ENCODE results near the gene RSBN1. TPM values are rescaled to one million over a fixed set of nuclear protein-coding genes. Genes with fewer than 3 reads are reported as not detected.
"Not testable (repeated sequence)": the region's sequence is repeated elsewhere in the genome, so short reads cannot be mapped to it uniquely, and the experiment has no call there.

RSBN1 gene
- total RNA-seq, 1 donor from 2014 or later: 14.5 TPM

DNA sequence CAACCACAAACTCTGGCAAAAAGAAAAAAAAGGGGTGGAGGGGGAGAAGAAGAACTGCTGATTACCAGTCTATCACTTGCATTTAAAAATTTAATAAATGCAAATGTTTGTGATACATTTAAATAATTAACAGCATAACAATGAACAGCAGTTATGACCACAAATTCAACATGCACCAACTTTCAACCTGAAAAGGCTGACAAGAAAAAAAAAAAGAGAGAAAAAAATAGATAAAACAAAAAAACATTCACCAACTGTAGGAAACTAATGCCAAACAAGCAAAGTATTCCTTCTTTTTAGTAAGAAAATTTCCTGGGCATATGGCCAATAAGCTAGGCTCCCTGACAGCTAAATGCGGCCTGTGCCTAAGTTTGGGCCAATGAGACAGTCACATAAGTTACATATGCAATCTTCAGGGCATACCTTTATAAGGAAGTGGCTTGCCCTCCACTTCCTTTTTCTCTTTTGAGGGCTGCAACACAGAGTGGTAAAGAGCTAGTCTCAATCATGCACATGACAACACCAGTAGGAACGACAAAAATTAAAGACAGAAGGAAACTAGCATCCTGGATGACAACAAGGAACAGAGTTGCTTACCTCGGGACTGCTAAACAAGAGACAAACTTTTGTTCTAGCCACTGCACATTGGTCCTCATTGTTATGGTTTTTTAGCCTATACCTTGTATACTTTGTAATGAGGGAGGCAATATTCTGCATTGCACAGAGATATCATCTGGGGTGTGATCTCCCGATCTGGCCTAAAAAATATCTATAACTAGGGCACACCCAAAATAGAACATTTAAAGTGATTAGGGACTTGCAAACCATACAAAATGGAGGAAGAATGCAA lies 28.8 kb downstream of the RSBN1 start:
- DNase-seq (ENCODE audit: low spot score): no peak

DNA sequence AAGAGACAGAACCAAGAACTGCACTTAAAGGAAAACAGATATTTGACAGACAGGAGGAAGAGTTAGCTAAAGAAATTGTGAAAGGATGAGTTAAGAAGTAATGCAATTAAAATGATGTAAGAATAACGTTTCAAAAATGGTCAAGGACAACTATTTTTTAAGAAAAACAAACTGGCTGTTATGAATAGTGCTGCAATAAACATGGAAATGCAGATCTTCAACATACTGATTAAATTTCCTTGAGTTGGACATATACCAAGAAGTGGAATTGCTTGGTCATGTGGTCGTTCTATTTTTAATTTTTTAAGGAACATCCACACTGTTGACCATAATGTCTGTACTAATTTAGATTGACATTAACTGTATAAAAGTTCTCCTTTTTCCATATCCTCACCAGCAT lies 29.9 kb downstream of the RSBN1 start:
- DNase-seq (ENCODE audit: low spot score): no peak

DNA sequence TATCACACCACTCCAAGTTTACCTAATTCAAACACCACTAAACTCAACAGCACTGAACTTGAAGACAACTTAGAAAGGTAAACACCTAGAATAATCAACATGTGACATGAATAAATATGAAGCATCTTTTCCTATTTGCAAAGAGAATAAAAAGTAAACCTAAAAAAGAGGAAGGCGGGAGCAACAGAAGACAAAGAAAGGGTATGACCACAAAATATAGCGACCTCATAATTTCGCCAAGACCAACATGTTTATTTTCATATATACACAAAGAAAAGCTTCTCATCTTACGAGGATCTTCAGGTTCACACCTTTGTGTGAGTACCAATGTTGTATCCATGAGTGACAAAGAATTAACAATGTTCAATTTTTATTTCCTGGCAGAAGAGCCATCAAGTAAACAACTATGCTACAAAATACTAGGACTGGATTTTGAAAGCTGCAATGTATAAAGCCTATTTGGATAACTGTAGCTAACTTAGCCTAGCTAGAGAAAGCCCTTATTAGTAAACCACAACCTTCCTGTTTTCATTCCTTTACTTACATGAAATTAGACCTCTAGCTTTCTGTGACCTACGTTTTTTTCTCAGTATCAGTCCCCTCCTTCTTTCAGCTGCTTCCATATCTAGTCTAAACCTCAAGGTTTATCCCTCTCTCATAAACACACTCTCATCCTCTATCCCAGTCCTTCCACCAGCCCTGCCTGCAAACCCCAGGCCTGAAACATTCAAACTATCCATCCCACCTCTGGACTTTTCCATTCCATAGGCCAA lies 31.7 kb downstream of the RSBN1 start:
- DNase-seq (ENCODE audit: low spot score): no peak

DNA sequence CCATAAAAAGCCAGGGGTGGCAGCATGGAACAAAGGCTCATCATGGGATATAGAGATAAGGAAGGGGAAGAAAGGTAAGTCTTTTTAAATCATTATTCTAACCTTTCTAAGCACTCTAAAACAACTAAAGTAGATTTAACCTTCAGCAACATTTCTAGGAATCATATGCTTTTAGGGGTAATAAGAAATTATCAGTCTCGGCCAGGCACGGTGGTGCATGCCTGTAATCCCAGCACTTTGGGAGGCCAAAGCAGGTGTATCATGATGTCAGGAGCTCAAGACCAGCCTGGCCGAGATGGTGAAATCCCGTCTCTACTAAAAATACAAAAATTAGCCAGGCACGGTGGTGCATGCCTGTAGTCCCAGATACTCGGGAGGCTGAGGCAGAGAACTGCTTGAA lies 32.7 kb downstream of the RSBN1 start:
- DNase-seq (ENCODE audit: low spot score): no peak

DNA sequence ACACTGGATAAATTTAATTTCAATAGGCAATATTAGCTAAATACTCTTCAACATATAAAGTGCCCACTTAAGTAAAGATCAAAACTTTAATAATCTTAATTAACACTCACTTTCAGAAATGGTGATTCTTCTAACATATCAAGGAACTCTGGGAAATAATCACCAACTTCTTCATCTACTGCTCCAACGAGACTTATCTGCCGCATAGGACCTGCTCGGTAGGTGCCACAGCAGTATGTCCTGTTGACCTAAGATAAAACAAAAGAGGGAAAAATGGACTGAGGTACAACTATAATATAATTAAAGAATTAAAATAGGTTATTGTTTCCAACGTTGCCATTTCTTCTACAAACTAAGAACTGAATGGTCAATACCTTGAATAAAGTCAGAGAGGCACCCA lies 34.7 kb downstream of the RSBN1 start:
- no peak for DNase-seq (ENCODE audit: low spot score)

DNA sequence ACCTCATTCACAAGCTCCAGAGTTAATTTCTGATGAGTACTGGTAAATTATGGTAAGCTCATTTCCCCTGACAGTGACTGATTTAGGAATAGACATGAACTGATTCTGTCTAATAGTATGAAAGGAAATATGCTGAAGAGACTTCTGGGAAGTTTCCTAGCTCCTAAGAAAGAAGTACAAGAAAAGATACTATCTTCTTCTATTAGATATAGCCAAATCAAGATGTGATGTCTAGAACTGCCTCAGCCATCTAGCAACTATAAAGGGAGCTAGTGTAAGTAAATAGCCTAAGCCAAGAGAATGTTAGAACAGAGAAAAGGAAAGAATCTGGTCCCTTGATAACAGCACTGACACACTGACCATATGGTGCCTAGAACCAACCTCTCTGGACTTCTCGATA lies 42.2 kb downstream of the RSBN1 start:
- DNase-seq (ENCODE audit: low spot score): no peak

DNA sequence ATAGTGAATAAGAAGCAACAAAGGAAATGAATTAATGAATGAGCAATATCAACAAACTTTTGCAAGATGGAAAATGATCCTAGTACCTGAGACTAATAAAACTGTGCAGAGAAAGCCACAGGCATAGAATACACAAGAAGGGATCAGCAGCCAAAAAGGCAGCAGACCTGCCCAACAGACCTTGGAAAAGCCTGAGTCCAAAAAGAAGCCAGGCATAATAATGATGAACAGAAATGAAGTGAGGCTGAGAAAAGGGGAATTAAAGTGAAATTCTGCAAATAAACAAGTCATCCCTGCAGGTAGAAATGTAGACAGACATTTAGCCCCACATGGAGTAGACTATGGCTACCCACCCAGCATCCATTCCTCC lies 42.7 kb downstream of the RSBN1 start:
- no peak for DNase-seq (ENCODE audit: low spot score)

DNA sequence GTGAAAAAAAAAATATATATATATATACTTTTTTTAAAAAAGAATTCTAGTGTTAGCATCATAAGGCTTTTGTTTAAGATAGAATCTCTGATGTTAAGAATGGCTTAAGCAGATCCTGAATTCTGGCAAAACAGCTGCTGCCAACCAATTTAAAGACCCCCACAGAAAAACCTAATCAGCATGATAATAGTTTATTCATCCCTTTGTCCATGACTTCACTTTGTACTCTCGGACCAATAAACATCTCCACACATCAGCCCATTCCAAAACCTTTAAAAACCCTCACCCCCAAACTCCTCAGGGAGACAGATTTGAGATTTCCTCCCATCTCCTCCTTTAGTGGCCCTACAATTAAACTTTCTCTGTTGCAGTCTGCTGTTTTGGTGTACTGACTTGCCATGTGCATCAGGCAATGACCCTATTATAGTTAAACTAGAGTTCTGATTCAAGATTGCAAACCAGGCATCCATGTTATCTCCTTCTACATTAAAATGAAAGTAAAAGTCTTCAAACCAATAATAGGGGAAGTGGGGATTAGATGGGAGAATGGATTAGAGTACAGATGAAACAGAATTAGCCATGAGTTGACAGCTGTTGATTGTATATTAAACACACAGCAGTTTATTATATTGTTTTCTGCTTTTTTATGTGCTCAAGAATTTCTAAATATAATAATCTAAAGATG lies 43.2 kb downstream of the RSBN1 start:
- DNase-seq (ENCODE audit: low spot score): no peak

DNA sequence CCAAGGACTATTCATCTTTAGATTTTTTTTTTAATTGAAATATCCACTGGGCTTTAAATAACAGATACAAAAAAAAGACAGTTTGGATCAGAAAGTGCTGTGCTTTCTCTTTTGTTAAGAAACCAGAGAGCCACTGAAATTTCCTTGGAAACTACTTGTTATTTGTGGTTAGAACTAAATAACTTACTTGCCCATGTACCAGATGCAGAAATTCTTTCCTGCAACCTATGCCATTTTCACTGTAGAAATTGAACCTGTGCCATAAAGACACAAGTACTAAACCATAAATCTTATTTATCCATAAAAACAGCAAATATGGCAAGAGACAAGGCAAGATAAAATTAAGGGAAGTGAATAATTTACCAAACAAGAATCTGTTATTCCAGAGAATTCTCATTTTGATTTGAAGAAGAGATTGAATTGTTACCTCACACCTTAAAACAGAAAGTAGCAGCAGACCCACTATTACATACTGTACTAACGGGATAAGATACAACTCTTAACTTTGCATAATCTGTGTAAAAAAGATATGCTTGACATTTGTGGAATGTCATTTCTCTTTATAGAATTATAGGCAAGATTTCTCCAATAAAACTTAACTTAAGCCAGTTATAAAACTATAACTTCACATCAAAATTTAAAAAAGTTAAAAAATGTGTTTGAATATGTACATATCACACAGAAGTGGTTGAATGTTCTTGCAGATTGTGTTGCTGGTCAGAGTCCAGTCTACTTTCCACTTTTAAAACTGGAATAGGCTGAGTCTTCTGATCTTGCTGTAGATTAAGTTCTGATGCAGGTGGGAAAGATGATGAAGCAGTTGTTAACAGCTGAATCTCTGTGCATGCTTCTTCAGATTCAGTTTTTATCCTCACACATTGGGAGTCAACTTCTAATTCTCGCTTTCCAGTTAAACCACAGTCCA lies 46.7 kb downstream of the RSBN1 start:
- DNase-seq (ENCODE audit: low spot score): no peak

DNA sequence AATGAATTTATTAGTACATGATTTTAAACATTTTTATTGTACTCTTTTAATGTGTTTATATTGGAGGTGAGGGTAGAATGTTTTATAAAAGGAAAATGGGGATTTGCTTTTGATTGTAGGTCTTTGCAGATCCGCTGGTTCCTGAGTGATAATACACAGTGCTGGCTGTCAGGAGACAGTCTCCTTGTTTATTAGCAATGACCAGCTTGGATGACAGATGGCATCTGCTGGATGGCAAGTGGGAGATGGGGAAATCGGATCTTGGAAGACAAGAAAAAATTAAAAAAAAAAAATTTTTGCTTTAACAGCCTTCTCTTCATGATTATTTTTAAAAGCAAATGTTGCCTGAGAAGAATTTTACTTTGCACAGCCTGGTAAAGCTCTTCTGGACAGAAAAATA lies 48.6 kb downstream of the RSBN1 start:
- no peak for DNase-seq (ENCODE audit: low spot score)

DNA sequence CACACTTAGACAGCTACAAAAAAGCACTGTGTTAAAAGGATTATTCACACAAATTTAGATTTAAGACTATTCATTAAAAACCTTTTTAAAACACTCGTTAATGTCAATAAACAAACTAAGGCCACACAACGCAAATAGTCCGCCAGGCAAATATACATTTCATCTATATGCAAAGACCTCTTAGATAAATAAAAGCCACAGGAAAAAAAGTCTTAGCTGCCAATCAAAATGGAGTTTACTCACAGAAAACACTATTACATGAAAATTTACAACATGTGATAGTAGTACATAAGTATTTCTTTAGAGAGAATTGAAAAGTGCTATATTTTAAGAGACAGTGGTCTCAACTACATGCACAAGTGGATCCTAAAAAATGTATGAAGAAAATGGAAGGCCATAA lies 50.3 kb downstream of the RSBN1 start:
- DNase-seq (ENCODE audit: low spot score): no peak

DNA sequence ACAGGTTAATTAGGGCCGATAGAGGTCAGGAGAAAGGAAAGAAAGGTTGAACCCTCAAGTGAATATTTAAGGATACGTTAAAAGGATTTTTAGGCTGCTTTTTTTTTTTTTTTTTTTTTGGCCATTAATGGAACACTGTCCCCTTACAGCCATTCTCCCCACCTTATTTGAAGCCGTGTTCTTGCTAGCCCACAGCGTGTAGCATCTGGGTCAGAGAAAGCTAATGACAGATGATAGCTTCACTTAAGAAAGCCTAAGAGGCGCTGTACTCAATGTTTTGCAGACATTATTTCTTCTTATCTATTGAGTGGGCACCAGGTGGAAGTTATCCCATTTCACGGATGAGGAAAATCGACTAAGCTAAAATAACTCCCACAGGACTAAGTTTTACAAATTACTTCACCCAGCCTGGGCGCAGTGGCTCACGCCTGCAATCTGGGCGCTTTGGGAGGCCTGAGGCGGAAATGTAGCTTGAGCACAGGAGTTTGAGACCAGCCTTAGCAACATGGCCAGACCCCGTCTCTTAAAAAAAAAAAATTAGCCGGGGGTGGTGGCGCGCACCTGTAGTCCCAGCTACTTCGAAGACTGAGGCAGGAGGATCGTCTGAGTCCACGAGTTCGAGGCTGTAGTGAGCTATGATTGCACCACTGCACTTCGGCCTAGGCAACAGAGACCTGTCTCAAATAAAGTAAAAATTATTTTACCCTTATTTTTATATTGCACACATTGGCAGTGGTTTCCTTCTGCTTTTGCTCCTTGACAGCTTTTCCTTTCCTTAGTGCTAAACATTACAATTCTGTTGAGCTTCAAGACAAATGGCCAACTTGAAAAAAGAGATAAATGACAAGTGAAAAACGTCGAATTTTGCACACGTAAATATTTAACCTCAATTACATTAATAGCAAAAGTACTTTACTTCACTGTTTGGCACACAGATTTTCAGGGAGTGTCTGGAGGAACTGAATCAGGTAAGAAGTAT lies 51.9 kb downstream of the RSBN1 start:
- DNase-seq (ENCODE audit: low spot score): no peak

DNA sequence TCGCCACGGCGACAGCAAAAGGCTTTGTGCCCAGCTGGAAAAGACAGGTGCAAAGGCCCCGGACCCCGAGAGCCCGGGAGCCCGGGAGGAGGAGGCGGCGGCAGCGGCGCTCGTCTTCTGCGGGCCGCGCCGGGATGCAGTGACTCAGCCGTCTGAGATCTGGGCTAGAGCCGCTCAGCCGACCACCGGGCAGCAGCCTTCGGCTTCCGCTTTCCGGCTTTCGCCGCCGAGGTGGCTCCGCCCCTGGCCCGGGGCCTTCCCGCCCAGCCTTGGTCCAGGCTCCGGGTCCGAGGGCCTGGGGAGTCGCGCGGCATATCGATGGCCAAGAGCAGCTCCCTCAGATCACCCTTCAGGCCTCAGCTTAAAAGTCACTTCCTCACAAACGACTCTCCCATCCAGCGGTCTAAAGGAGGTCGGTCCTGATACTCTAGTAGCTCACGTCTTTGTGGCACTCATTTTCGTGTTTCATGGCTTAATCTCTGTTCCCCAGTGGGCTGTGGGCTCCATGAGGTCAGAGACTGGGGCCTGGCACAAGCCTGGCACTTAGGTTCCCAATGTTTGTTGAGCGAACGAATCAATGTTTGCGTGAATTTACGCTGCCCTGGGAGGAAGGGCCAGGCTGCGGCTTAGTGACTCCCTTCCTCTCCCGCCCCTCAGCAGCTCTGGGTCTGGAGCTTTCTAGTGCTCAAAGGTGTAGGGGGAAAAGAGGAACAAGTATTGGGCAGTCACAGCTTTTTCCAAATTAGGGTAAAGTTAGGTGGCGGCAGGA lies 52.8 kb downstream of the RSBN1 start, which contains the start of gene PHTF1:
Gene PHTF1, minus strand, starts transcription at position 154 of the 769 bp plus-strand sequence. CDS start 783 bp downstream, outside the sequence.
- DNase-seq (ENCODE audit: low spot score): peak; percentile 94

DNA sequence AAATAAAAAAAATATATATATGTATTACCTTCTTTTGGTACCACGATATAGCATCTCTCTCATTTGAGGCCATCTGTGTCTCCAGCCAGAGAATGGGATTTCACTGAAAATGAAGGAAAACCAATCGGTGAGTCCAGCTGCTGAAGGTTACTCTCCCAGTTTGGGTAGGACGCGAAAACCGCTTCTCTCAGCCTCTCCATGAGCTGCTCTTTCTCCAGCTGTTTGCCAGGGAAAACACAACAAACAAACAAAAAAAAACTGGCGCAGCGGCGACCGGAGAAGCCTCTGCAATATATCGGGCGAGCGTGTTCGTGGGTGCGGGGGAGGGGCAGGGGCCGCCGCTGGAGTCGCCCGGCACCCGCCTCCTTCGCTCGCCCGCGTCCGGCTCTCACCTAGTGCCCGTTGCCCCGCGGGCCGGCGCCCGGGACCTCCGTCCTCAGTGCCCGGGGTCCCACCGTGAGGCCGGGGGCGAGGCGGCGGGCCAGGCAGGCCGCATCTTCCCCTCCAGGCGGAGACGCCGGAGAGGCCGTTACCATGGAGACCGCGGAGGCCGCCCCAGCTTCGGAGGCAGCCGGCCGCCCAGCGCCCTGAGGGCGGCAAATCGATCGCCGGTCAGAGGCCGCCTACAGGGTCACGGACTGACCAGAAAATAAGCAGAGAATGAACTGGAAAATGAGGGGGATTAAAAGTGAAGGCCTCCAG lies 53.5 kb downstream of the RSBN1 start:
- peak; percentile 92 for DNase-seq (ENCODE audit: low spot score)

DNA sequence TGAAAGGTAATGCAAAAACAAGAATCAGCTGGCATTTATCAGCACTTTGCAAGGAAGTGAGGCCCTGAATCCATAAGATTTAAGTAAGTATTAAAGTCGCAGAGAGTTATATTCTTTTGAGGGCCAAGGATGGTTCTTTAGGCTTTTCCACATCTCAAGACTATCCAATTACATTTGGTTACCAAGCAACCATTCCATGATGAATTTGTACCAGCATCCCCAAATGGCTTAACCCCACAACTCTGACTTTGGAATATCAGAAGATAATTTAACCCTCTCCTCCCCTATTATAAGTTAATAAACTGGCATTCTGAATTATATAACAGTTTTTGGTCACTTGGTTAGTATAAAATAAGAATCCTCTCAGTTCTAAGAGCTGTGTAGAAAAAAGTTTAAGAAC lies 55.8 kb downstream of the RSBN1 start:
- DNase-seq (ENCODE audit: low spot score): no peak

DNA sequence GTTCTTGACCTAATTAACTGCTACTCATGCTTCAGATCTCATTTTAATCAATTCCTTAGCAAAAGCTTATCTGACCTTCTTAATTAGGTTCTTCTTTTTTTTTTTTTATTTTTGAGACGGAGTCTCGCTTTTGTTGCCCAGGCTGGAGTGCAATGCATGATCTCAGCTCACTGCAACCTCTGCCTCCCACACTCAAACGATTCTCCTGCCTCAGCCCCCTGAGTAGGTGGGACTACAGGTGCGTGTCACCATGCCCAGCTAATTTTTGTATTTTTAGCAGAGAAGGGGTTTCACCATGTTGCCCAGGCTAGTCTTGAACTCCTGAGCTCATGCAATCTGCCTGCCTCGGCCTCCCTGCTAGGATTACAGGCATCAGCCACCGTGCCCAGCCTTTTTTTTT lies 58.9 kb downstream of the RSBN1 start:
- not testable (repeated sequence) for DNase-seq (ENCODE audit: low spot score)

DNA sequence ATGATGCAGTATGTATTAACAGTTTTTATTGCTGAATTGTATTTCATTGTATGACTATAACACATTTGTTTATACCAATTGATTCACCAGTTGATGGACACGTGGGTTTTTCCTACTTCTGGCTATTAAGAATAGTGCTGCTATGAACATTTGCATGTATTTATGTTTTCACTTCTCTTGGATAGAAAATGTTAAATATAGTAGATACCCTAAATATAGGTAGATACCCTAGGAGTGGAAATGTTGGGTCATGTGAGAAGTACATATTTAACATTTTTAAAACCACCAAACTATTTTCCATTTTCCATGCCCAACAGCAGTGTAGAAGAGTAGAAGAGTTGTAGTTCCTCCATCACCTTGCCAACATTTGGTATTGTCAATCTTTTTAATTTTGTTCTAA lies 60.8 kb downstream of the RSBN1 start:
- DNase-seq (ENCODE audit: low spot score): no peak

DNA sequence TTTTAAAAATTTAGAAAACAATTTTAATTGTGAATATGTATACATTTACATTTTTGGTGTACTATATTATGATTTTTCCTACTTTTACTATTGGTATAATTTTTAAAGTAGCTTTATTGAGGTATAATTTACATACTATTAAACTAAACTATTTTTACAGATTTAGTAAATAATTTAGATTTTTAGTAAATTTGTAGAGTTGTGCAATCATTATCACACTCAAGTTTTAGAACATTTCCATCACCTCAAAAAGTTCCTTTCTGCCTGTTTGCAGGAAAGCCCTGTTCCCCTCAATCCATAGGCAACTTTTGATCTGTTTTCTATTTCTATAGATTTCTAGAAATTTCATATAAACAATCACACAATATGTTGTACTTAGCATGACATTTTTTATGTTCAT lies 61.2 kb downstream of the RSBN1 start:
- DNase-seq (ENCODE audit: low spot score): no peak

Data from mesenteric fat pad (tissue), 1 donor.